Uterus (tissue), 4 donors: ENCODE measurements around the gene ERVH48-1. TPM values are rescaled to one million over a fixed set of nuclear protein-coding genes. Genes with fewer than 3 reads are reported as not detected.
A peak's percentile ranks its signal among the peaks of the same experiment; 100 is the strongest.

Source experiments
- DNase-seq, 2 donors: peaks; one replicate each; pipeline ENCODE4 v3.0.0-alpha.2; 2019 to 2020
- H3K27ac ChIP-seq, 2 donors: fragments of 200-600 bp; sonication (generic); 1 replicate in 1 of 2; 2 replicates in 1 of 2; pipeline ENCODE4 v1.5.1; 2016 to 2018
- H3K27me3 ChIP-seq, 2 donors: fragments of 200-600 bp; sonication (generic); one replicate each; pipeline ENCODE4 v1.5.1; 2018 to 2019; ENCODE audit warnings: control low read depth in 1 of 2
- H3K36me3 ChIP-seq, 2 donors: fragments of 200-600 bp; sonication (generic); one replicate each; pipeline ENCODE4 v1.5.1; 2019; ENCODE audit warnings: control low read depth in 1 of 2
- H3K4me1 ChIP-seq, 2 donors: fragments of 200-600 bp; sonication (generic); one replicate each; pipeline ENCODE4 v1.5.1; 2018 to 2019; ENCODE audit warnings: control low read depth in 1 of 2
- H3K4me3 ChIP-seq, 2 donors: fragments of 200-600 bp; sonication (generic); 1 replicate in 1 of 2; 2 replicates in 1 of 2; pipeline ENCODE4 v1.5.1; 2018 to 2019; ENCODE audit warnings: mild to moderate bottlenecking in 1 of 2
- H3K9me3 ChIP-seq, 2 donors: fragments of 200-600 bp; sonication (generic); one replicate each; pipeline ENCODE4 v1.5.1; 2019; ENCODE audit warnings: control low read depth in 1 of 2
- POLR2A ChIP-seq, 2 donors: fragments of 450-650 bp; IDR thresholded peaks; one replicate each; pipeline ENCODE4 v1.6.1; 2016; ENCODE audit warnings: antibody characterized with exemption in 2 of 2, mild to moderate bottlenecking in 1 of 2, moderate library complexity in 1 of 2
- intact Hi-C: fragments of 100-400 bp; cut with DNase I; formaldehyde crosslinking; loops from one replicate; pipeline ENCODE4 v1.15.1; 2023; ENCODE audit warnings: low total_unique reads
- total RNA-seq, 4 donors: library from RNA; depleted of rRNA in 3 of 4; stranded (reverse); fragments of >200 nt in 3 of 4; gene quantifications; one replicate each; pipeline versions ENCODE4 v1.1.0 to v1.2.4, GENCODE V29; 2014 to 2023
- TF ChIP-seq, protein P1 (sequence below), 4 experiments: fragments of 200-600 bp in 2 of 4; fragments of 450-650 bp in 2 of 4; sonication (generic) in 2 of 4; IDR thresholded peaks; one replicate each; pipeline ENCODE4 v1.5.1; 2016 to 2019; ENCODE audit warnings: antibody characterized with exemption in 4 of 4, mild to moderate bottlenecking in 2 of 4, moderate library complexity in 1 of 4
- donor health status: DM: yes; HTN: yes; CAD: no.

The ERVH48-1 gene
- total RNA-seq: not detected

DNA sequence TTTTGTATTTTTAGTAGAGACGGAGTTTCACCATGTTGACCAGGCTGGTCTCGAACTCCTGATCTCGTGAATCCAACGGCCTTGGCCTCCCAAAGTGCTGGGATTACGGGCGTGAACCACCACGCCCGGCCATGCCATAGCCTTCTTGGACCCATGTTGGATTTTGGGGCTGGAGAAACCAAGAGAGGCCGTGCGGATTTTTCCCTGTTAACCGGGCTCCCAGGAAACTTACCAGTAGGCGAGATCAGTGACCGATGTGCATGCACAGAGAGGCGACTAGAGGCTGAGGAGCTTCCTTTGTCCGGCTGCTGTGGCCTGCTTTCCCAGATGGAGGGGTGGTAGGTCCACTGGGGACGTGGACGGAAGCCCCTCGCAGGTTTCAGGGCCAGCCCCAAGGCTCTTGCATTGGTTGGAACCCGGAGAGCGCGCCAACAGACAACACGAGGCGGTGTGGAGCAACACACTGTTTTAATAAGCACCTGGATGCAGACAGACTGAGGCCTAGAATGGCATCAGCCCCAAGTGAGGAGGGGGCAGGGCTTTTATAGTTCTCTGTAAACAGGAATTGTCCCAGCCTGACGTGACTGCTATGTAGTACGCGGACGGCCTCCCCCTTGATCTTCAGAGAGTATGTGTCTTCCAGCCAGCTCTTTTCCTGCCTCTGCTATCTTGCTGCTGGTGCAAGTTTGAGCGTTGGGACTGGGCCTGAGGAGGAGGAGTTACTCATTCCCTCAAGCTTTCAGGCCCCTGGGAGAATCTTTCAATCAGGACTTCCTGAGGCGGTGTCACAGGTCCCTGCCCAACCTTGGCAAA lies at the start of gene ERVH48-1:
TSS of gene ERVH48-1 (minus strand) at position 517 of the 813 bp plus-strand sequence. CDS start 6,624 bp downstream, outside the sequence.
- Histone ChIP-seq H3K4me3 (no peak within 1 kb of the TSS), H3K36me3 (no peaks in the 10 kb centered on the region), H3K27ac (no peak within 1 kb of the TSS), H3K9me3 (no peaks in the 10 kb centered on the region), H3K27me3 (no peaks in the 10 kb centered on the region), H3K4me1 (no peaks in the 10 kb centered on the region)
- no peak for TF ChIP-seq POLR2A (IDR thresholded peaks at IDR 0.05)
- TF ChIP-seq, protein P1, sequence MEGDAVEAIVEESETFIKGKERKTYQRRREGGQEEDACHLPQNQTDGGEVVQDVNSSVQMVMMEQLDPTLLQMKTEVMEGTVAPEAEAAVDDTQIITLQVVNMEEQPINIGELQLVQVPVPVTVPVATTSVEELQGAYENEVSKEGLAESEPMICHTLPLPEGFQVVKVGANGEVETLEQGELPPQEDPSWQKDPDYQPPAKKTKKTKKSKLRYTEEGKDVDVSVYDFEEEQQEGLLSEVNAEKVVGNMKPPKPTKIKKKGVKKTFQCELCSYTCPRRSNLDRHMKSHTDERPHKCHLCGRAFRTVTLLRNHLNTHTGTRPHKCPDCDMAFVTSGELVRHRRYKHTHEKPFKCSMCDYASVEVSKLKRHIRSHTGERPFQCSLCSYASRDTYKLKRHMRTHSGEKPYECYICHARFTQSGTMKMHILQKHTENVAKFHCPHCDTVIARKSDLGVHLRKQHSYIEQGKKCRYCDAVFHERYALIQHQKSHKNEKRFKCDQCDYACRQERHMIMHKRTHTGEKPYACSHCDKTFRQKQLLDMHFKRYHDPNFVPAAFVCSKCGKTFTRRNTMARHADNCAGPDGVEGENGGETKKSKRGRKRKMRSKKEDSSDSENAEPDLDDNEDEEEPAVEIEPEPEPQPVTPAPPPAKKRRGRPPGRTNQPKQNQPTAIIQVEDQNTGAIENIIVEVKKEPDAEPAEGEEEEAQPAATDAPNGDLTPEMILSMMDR (IDR thresholded peaks at IDR 0.05): no peak
- no peak for DNase-seq
- intact Hi-C loops: no loop called here

DNA sequence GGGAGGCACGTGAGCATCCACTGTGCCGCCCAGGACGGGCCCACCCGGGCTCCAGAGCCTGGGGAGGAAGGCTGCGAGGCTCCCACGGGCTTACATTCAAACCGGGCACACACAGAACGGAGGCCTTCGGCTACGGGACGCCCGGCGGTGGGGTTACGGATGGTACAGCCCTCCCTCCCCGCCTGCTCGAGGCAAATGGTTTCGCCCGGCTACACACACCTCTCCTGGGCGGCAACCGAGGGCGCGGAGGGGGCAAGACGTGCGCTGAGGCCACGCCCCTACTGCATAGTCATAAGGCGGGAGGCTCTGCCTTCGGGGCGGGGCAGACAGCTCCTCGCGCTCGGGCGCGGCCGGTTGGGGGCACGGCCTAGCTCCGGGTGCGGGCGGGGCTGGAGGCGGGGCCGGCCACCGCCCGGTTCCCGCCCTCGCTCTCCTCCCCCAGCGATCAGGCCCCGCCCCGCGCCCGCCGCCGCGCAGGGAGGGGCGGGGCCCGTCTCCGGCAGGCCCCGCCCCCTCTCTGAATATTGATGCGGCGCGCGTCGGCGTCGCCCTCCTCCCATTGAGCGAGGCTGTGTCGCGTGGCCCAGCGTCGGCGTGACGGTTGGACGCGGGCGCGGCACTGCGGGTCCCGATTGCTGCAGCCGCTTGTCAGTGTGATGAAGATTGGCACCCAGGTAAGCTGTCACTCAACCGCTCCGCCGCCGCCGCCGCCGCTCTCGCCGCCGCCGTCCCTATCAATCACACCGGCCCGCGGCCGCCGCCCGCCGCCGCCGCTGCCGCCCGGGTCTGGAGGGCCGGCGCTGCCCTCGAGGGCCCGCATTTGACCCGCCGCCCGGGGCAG lies 48.8 kb upstream of the ERVH48-1 start, which contains the start of gene PKNOX1:
TSS of gene PKNOX1 (plus strand) at position 572 of the 841 bp plus-strand sequence. CDS start 29,820 bp downstream, outside the sequence.
- TF ChIP-seq, protein P1 (IDR thresholded peaks at IDR 0.05): peak in 1 of 4 experiments; percentile 16
- peak; percentile 64 to 81 for TF ChIP-seq POLR2A (IDR thresholded peaks at IDR 0.05)
- Histone ChIP-seq H3K9me3 (no peaks in the 10 kb centered on the region), H3K27me3 (no peaks in the 10 kb centered on the region), H3K36me3 (no peaks in the 10 kb centered on the region), H3K4me1 (no peaks in the 10 kb centered on the region), H3K4me3 (peak within 1 kb of the TSS; percentile 61 to 82), H3K27ac (peak within 1 kb of the TSS; percentile 99 to 100)
- DNase-seq: peak; percentile 98 to 99
- intact Hi-C loops: loop anchor here (10.0 kb wide), 1 partner anchor 79 kb away; the partner anchor contains the start of gene NDUFV3

GRCh38 chr21:42973309-42973990 lies 48.0 kb upstream of the ERVH48-1 start:
- TF ChIP-seq, protein P1 (IDR thresholded peaks at IDR 0.05): peak in 1 of 4 experiments; percentile 35
- TF ChIP-seq POLR2A (IDR thresholded peaks at IDR 0.05): no peak
- peak; percentile 24 to 38 for DNase-seq

GRCh38 chr21:42971897-42972275 lies 46.5 kb upstream of the ERVH48-1 start:
- no peaks in the 10 kb centered on the region for H3K9me3 ChIP-seq
- H3K27me3 ChIP-seq: no peaks in the 10 kb centered on the region
- H3K36me3 ChIP-seq: no peaks in the 10 kb centered on the region
- H3K4me1 ChIP-seq: no peaks in the 10 kb centered on the region
- H3K4me3 ChIP-seq: no peak overlapping the region
- intact Hi-C loops: loop anchor here (10.0 kb wide), 1 partner anchor 77 kb away; the partner anchor contains the start of gene NDUFV3
- no peak for DNase-seq
- TF ChIP-seq, protein P1 (IDR thresholded peaks at IDR 0.05): no peak
- no peak for TF ChIP-seq POLR2A (IDR thresholded peaks at IDR 0.05)
- no peak overlapping the region for H3K27ac ChIP-seq

More at GRCh38 chr21:42973309-42973990, 48.0 kb upstream of the ERVH48-1 start:
- Histone ChIP-seq H3K4me3 (peak overlapping the region; percentile 46 to 49), H3K36me3 (no peaks in the 10 kb centered on the region), H3K4me1 (no peaks in the 10 kb centered on the region), H3K27ac (peak overlapping the region; percentile 92 to 100), H3K27me3 (no peaks in the 10 kb centered on the region), H3K9me3 (no peaks in the 10 kb centered on the region)
- intact Hi-C loops: loop anchor here (10.0 kb wide), 1 partner anchor 79 kb away; the partner anchor contains the start of gene NDUFV3
